GM13977 (cell line): ENCODE results near the gene ABCA8.
"Not testable (repeated sequence)": the region's sequence is repeated elsewhere in the genome, so short reads cannot be mapped to it uniquely, and the experiment has no call there.

Experiments
- DNase-seq: peaks from one replicate; pipeline ENCODE4 v3.0.0; 2012; ENCODE audit warnings: low spot score
- in situ Hi-C: fragments of 300-500 bp; cut with MboI; formaldehyde crosslinking; loops from one replicate; pipeline ENCODE4 v1.12.0; 2022; ENCODE audit warnings: low sequenced_read_pairs, low pct_unique_long_range_greater_than_20kb, mixed read lengths, inconsistent platforms; ENCODE audit not compliant: unreplicated experiment
- TF ChIP-seq, protein P1 (sequence below): IDR thresholded peaks from 2 replicates; pipeline ENCODE4 v1.5.1; 2012; ENCODE audit warnings: mild to moderate bottlenecking, control low read depth; ENCODE audit not compliant: insufficient read depth; ENCODE audit errors: extremely low read depth, missing control alignments

The ABCA8 gene

DNA sequence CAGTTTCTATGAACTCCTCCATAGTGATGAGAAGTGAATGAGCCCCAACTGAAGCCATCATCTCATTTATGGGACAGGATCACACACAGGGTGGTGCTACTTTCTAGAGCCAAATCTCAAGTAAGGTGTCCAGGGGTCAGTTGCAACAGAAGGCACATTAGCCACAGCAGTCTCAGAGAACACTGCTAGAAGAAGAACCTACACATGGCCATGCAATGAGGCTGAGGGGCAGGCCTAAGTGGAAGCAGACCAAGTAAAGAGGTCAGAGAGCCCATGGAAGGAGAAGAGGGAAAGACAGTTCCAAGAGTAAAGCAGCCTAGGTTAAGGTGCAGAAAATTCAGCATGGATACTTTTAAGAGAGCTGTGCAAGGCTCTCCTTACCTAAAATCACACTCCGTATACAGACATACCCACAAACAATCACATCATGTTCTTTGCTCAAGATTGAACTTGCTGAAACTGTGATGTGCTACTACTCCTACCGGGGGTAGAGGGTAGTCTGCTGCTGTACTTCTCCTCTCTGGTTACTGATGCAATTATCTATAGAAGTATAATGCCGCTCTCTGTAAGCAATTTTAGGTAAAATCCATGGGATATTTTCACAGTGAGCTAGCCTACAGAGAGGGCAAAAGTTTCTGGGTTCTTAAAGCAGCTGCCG lies 1.7 kb downstream of the ABCA8 start:
- in situ Hi-C loops = no loop called here
- DNase-seq = no peak
- TF ChIP-seq, protein P1, sequence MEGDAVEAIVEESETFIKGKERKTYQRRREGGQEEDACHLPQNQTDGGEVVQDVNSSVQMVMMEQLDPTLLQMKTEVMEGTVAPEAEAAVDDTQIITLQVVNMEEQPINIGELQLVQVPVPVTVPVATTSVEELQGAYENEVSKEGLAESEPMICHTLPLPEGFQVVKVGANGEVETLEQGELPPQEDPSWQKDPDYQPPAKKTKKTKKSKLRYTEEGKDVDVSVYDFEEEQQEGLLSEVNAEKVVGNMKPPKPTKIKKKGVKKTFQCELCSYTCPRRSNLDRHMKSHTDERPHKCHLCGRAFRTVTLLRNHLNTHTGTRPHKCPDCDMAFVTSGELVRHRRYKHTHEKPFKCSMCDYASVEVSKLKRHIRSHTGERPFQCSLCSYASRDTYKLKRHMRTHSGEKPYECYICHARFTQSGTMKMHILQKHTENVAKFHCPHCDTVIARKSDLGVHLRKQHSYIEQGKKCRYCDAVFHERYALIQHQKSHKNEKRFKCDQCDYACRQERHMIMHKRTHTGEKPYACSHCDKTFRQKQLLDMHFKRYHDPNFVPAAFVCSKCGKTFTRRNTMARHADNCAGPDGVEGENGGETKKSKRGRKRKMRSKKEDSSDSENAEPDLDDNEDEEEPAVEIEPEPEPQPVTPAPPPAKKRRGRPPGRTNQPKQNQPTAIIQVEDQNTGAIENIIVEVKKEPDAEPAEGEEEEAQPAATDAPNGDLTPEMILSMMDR = no peak

DNA sequence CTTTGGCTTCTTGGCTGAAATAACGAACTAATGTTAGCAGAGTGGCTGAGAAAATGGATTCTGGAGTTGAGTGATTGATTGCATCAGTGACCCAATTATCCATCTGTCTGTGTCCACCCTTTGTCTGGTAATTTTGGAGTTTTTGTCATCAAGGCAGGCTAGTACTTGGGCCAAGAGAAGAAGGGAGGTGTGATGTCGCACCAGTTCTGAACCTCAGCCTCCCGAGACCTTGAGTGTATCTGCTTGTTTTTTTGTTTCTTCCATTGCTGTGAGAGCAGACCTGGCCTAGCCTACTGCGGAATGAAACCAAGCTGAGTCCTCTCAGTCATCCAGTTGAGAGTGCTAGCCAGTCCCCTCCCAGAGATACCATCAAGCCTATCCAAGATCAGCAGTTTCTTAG lies 4.5 kb downstream of the ABCA8 start:
- in situ Hi-C loops = no loop called here
- TF ChIP-seq, protein P1 = no peak
- DNase-seq = no peak

DNA sequence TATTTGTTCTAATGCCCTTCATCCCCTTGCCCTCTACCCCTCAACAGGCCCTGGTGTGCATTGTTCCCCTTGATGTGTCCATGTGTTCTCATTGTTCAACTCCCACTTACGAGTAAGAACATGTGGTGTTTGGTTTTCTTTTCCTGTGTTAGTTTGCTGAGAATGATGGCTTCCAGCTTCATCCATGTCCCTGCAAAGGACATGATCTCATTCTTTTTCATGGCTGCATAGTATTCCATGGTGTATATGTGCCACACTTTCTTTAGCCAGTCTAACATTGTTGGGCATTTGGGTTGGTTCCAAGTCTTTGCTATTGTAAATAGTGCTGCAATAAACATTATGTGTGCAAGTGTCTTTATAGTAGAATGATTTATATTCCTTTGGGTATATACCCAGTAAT lies 7.3 kb downstream of the ABCA8 start:
- DNase-seq, in situ Hi-C loops: not testable (repeated sequence)

DNA sequence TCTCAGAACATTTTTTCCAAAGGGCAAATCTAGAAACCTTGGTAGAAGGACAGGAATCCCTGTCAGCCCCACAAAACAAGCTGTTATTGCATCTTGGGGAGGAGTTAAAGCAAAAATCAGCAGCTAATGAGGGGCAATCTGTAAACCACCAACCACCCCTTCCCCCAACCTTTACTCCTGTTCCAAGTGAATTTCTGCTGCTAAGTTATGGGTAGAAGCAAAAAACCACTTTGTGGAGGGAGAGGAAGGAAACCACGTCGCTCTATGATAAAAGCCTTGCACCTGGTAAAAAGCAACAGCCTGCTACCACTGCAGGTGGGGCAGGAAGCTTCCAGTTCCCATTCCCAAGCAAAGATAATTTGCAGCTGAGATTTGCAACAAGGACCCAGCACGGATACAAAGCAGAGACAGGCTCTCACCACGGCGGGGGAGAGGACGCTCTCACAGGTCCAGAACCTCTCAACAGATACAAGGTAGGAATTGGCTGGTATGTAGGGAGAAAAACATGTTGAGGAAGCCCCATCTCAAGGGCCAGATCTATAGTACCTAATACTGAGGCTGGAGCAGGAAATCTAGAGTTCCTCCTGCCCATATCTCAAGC lies 10.7 kb downstream of the ABCA8 start:
- DNase-seq = no peak
- in situ Hi-C loops = no loop called here
- TF ChIP-seq, protein P1 = no peak

DNA sequence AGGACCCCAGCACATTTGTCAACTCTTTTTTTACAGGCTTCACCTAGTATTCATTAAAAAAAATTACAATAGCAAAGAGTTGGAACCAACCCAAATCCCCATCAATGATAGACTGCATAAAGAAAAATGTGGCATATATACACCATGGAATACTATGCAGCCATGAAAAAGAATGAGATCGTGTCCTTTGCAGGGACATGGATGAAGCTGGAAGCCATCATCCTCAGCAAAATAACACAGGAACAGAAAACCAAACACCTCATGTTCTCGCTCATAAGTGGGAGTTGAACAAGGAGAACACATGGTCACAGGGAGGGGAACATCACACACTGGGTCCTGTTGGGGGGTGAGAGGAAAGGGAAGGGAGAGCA lies 11.4 kb downstream of the ABCA8 start:
- in situ Hi-C loops, DNase-seq: not testable (repeated sequence)

DNA sequence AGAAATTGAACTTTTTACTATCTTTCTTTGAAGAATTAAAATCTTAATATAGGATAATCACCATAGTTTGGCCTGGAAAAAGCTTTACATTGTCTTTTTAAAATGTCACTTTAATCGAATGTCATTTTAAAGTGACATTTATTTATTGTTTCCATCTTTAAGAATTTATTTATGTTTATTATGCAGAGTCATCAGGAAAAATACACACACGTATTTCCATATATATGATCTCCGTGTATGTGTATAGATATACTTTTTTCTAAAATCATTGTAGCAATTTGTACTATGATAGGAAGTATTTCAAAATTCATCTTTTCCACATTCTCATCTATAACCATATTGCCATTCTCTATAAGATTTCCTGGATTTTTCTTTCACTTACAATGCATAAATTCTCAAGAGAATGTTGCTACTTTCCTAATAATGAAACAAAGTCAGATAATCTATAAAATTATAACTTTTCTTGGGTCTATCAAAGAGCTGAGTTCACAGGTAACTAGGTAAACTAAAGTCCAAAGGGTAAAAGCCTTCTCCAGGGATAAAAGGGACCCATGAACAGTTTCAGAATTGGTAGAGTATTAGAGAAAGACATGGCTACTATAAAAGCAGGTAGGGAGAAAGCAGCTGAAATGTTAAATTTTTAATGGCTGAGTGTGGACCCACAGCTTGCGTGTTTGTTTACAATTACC lies 11.9 kb downstream of the ABCA8 start:
- DNase-seq = no peak
- TF ChIP-seq, protein P1 = no peak
- in situ Hi-C loops = no loop called here

DNA sequence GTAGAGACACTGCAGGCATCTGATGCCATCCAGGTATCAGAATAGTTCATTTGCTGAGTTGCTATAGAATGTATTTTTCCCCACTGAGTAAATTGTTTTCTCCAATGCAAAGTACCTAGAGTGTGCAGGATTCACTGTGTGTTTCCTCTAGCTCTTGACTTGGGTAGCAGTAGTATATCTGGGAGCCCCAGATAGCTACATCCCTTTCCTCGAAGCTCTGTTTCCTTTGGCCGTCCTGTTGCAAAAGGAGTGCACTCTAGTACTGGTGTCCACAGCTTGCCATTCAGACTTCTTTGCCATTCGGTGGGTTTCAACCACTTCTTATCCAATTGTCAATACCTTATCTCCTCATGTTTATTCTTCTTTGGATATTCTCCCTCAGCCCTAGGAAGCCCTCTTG lies 12.8 kb downstream of the ABCA8 start:
- in situ Hi-C loops = no loop called here
- TF ChIP-seq, protein P1 = no peak
- no peak for DNase-seq
